ENCODE data around the gene PGBD5. TPM values are rescaled to one million over a fixed set of nuclear protein-coding genes. Genes with fewer than 3 reads are reported as not detected.
A peak's percentile ranks its signal among the peaks of the same experiment; 100 is the strongest.

Gene PGBD5
- total and polyA plus RNA-seq, 9 of the 15 experiments (the other 6 are each of a cell fraction or from before 2014, with no cell fraction given) = under 0.01 to 0.40 (median 0.10) TPM; not detected in 3

- Histone ChIP-seq H3K36me3 (ENCODE audit: control insufficient read depth, insufficient read depth, low read length) (peaks cover 76% of the 10 kb centered on the region), H3K9me1 (ENCODE audit: control insufficient read depth, insufficient read depth, low read length) (no peaks in the 10 kb centered on the region), H3K4me1 (replicated peaks in 1 of 2; ENCODE audit: control insufficient read depth in 2 of 2, insufficient read depth in 2 of 2, low read length in 2 of 2) (peaks cover 9 to 14% of the 10 kb centered on the region in 2 experiments), H3K4me3 (no peak overlapping the region), H3K9me3 (replicated peaks; ENCODE audit: control insufficient read depth, insufficient read depth, low read depth, low read length) (no peaks in the 10 kb centered on the region), H3K4me2 (ENCODE audit: insufficient read depth, low read length) (no peak overlapping the region), H3K27ac (ENCODE audit: extremely low read depth, low read depth, low read length) (peak overlapping the region; percentile 12; the same call in 1 of the 3 replicates), H3K27me3 (ENCODE audit: control insufficient read depth in 2 of 2, insufficient read depth in 2 of 2, low read length in 2 of 2) (no peaks in the 10 kb centered on the region), H3K79me2 (ENCODE audit: control insufficient read depth, insufficient read depth, low read length) (no peaks in the 10 kb centered on the region), H2AFZ (ENCODE audit: low read depth, low read length) (no peak overlapping the region), H3K9ac (ENCODE audit: insufficient read depth in 1 of 2, low read depth in 2 of 2, low read length in 2 of 2) (no peak overlapping the region), H4K20me1 (replicated peaks; ENCODE audit: control insufficient read depth, insufficient read depth, low read length) (no peaks in the 10 kb centered on the region; the same call in 1 of the 2 replicates)
- DNase-seq (ENCODE audit: extremely low read depth in 1 of 4, low spot score in 3 of 4) = peak in 1 of 4 experiments; percentile 12
- no peak for FAIRE-seq
- no TSS peak for BruUV-seq (replicated peaks)
- in situ Hi-C loops (cut with MboI) (no loop called here), intact Hi-C loops (cut with micrococcal nuclease) (no loop called here)
- CTCF ChIA-PET (ENCODE audit: low intra/inter-chr PET ratio) = no interaction called here
- no peak for ATAC-seq
- WGBS (ENCODE audit: insufficient coverage, low coverage, missing lambda C conversion rate) = 76% methylated on average over 14 of the region's 14 CpGs
- POLR2A ChIA-PET = no interaction called here
- TF ChIP-seq TCF3 (CRISPR knock-in tag; IDR thresholded peaks at IDR 0.05) = 0 out of 2 replicates have a peak, but pooled peaks have one; percentile 7
- no peak for TF ChIP-seq HOMEZ (CRISPR knock-in tag; IDR thresholded peaks at IDR 0.05)
- TF ChIP-seq ZNF24 (IDR thresholded peaks at IDR 0.05) = no peak
- no peak for TF ChIP-seq KDM4B (IDR thresholded peaks at IDR 0.05; ENCODE audit: borderline replicate concordance in 2 of 2, low read depth in 1 of 2)
- TF ChIP-seq SMAD4 (CRISPR knock-in tag; conservative IDR thresholded peaks at IDR 0.05) = 0 out of 2 replicates have a peak, but pooled peaks have one; percentile 28
- TF ChIP-seq PBX2 (CRISPR knock-in tag; IDR thresholded peaks at IDR 0.05; ENCODE audit: low read depth) = no peak
- peak; percentile 62; the same call in 1 of the 2 replicates for TF ChIP-seq PBX2 (tag; conservative IDR thresholded peaks at IDR 0.05; ENCODE audit: low read depth)
- peak; percentile 8; the same call in 1 of the 2 replicates for TF ChIP-seq DEAF1 (CRISPR knock-in tag; IDR thresholded peaks at IDR 0.05)
- TF ChIP-seq U2AF2 (optimal IDR thresholded peaks at IDR 0.05; ENCODE audit: low read depth, low read length) = no peak
- peak; percentile 11; the same call in 1 of the 2 replicates for TF ChIP-seq PKNOX1 (IDR thresholded peaks at IDR 0.05)
- peak; percentile 17 for TF ChIP-seq MEIS2 (IDR thresholded peaks at IDR 0.05; ENCODE audit: partially characterized antibody)
- 0 out of 2 replicates have a peak, but pooled peaks have one; percentile 44 for TF ChIP-seq ZBTB9 (CRISPR knock-in tag; IDR thresholded peaks at IDR 0.05)
Measured at GRCh38 chr1:230270559-230271281, 155.4 kb downstream of the PGBD5 start.

All from K562 (cell line).